KOPT-K1 (cell line): Measurements from ENCODE around the gene ZMAT1.
A peak's percentile ranks its signal among the peaks of the same experiment; 100 is the strongest.
"Not testable (repeated sequence)": the region's sequence is repeated elsewhere in the genome, so short reads cannot be mapped to it uniquely, and the experiment has no call there.

Source experiments
- H3K27ac ChIP-seq: fragments of 200-600 bp; sonication (generic); 2 replicates; pipeline ENCODE4 v1.5.1; 2016; ENCODE audit warnings: antibody characterized with exemption, mild to moderate bottlenecking, low read depth, low read length; ENCODE audit not compliant: poor library complexity, severe bottlenecking
- H3K36me3 ChIP-seq: fragments of 200-600 bp; sonication (generic); 2 replicates; pipeline ENCODE4 v1.5.1; 2017; ENCODE audit warnings: antibody characterized with exemption, mild to moderate bottlenecking, low read length, moderate library complexity; ENCODE audit not compliant: insufficient read depth
- H3K9me3 ChIP-seq: fragments of 200-600 bp; sonication (generic); 2 replicates; pipeline ENCODE4 v1.5.1; 2017; ENCODE audit warnings: antibody characterized with exemption, low read length, mild to moderate bottlenecking; ENCODE audit not compliant: insufficient read depth, poor library complexity, severe bottlenecking

The ZMAT1 gene

DNA sequence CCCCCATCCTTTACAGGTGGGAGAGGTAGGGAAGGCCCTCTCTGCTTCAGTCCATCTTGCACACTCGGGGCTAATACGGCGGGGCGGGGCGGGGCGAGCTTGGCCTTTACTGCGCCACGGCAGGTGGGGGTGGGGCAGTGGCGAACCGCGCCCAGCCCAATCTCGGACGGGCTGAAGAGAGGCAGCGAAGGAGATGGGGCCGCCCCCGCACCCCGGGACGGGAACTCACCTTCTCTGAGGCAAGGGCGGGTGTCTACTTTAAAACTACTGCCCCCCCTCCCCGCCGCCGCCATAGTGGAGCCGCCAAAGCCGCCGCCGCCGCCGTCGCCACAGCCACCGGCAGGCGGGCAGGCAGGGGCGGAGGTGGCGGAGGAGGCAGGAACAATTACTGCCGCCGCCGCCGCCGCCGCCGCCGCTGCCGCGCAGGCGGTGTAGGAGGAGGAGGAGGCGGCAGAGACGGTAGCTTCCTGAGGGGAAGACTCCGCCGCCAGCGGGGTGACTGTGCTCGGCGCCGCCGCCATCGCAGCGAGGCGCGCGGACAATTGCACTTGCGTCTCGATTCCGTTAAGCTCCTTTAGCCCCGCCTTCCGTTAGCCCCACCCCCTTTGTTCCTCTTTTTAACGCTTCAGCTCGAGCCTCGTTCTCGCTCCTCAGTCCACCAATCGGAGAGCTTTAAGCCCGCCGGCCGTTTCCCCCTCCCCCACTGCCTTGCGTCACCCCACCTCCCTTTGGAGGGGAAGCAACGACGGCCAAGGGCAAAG, at the start of gene ZMAT1:
Gene ZMAT1, minus strand, starts transcription at position 540 of the 761 bp plus-strand sequence. Its CDS starts 19 bp downstream, at position 521.
- no peaks in the 10 kb centered on the region for H3K36me3 ChIP-seq
- no peaks in the 10 kb centered on the region for H3K9me3 ChIP-seq
- peak within 1 kb of the TSS; percentile 73 for H3K27ac ChIP-seq

DNA sequence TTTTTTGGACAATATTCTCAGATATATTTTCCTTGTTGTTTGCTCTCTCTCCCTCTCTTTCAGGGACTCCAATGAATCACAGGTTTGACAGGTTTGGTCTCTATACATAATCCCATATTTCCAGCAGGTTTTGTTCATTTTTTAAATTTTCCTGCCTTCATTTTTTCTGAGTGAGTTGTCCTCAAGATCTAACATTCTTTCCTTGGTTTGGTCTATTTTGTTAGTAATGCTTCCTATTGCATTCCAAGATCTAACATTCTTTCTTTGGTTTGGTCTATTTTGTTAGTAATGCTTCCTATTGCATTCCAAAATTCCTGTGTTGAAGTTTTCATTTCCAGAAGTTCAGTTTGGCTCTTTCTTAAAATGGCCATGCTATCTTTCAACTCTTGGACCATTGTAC, 45.3 kb upstream of the ZMAT1 start:
- Histone ChIP-seq H3K36me3 (no peaks in the 10 kb centered on the region), H3K27ac (no peak overlapping the region), H3K9me3 (no peaks in the 10 kb centered on the region)

DNA sequence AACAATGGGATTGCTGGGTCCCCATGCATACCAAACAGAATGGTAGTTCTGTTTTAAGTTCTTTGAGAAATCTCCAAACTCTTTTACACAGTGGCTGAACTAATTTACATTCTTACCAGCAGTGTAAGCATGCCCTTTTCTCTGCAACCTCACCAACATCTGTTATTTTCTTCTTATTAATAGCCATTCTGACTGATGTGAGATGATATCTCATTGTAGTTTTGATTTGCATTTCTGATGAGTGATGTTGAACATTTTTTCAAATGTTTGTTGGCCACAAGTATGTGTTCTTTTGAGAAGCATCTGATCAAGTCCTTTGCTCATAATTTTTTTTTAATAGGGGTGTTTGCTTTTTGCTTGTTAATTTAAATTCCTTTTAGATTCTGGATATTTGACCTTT, 41.2 kb upstream of the ZMAT1 start:
- Histone ChIP-seq H3K9me3 (no peaks in the 10 kb centered on the region), H3K36me3 (no peaks in the 10 kb centered on the region), H3K27ac (no peak overlapping the region)

DNA sequence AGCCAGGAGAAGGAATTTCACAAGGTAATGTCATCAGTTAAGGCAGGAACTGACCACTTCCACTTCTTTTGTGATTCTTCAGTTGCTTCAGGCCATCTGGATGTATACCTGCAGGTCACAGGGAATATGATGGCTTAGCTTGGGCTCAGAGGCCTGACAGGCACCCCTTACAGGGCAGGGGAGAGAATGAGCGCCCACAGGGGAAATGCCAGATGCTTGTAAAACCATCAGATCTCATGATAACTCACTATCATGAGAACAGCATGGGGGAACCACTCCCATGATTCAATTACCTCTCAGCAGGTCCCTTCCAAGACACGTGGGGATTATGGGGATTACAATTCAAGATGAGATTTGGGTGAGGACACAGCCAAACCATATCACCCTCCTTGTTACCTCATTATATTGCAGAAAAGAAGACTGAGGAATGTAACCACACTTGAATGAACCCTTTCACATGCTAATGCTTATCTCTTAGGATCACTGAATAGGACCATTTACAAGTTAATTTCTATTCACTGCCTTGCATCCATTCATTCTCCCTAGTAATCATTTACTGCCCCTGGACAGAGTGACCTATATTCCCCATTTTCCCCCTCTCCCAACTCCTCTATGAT, 33.2 kb upstream of the ZMAT1 start:
- not testable (repeated sequence) for H3K9me3 ChIP-seq, H3K36me3 ChIP-seq, H3K27ac ChIP-seq

DNA sequence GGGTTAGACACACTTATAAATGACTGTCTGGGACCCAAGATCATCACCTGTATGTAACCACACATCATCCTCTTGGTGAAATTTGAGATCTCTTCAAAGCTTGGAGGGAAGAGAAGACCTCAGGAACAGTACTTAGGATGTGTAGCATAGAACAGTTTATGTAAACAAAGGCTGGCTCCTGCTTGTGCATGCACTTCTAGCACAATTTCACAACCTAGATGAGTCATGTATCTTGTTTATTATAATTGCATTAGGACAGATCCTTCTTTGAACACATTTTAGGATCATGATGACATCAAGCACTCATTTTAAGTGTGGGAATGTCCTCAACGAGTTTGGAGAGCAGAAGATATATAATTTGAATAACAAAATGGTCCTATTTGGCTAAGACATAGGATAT, 26.3 kb upstream of the ZMAT1 start:
- Histone ChIP-seq H3K9me3 (no peaks in the 10 kb centered on the region), H3K27ac (no peak overlapping the region), H3K36me3 (no peaks in the 10 kb centered on the region)

DNA sequence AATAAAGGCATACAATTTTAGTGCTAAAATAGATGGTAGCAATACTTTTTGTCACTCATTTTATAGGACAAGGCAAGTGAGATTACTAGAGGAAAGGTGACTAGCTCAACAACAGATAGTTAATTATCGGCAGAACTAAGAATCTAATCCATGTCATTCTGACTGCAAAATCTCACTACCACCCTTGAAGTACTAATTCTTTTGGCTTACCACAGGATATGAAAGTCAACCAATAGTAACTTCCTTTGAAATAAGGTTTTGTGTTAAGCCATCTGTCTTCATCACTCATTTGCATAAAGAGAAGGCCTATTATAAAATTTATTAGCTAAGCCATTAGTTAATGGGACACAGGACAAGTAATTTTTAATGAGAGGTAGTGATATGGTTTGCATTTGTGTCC, 25.3 kb upstream of the ZMAT1 start:
- no peaks in the 10 kb centered on the region for H3K36me3 ChIP-seq
- H3K27ac ChIP-seq: no peak overlapping the region
- no peaks in the 10 kb centered on the region for H3K9me3 ChIP-seq

DNA sequence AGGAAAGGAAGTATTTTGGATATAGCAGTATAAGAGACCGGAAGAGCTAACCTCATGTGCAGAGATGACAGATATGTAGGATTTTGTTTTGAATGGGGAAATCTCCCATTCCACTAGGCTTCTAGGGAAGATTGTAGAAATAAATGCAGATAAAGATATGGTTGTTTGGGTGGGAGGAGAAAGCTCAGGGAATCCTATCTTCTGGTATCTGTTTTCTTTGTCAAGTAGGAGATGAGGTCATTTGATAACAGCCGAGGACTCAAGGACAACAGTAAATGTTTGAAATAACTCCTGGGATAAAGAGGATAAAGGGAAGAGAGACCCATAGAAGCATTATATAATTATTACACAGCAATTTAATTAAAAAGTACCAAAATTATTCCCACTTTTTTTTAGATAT, 24.7 kb upstream of the ZMAT1 start:
- Histone ChIP-seq H3K9me3 (no peaks in the 10 kb centered on the region), H3K27ac (no peak overlapping the region), H3K36me3 (no peaks in the 10 kb centered on the region)

DNA sequence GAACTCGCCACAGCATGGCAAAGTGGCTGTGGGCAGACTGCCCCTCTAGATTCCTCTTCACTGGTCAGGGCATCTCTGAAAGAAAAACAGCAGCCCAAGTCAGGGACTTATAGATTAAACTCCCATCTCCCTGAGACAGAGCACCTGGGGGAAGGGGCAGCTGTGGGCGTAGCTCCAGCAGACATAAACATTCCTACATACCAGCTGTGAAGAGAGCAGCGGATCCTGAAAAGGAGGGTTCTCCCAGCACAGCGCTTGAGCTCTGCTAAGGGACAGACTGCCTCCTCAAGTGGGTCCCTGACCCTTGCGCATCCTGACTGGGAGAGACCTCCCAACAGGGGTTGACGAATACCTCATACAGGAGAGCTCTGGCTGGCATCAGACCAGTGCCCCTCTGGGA, 18.8 kb upstream of the ZMAT1 start:
- no peak overlapping the region for H3K27ac ChIP-seq
- H3K9me3 ChIP-seq: no peaks in the 10 kb centered on the region

DNA sequence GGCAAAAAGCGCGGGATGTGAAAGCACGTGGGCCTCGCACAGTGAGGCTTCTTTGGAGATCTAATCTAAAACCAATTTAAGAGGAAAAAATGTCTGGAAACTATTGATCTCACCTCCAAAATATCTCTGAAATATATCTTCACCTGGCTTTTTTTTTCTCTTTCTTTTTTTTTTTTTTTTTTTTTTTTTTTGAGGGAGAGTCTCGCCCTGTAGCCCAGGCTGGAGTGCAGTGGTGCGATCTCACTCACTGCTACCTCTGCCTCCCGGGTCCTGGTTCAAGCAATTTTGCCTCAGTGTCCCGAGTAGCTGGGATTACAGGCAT, 383 bp upstream of the ZMAT1 start:
- Histone ChIP-seq H3K36me3 (no peaks in the 10 kb centered on the region), H3K27ac (peak overlapping the region; percentile 73), H3K9me3 (no peaks in the 10 kb centered on the region)

More for the DNA sequence above, 18.8 kb upstream of the ZMAT1 start:
- no peaks in the 10 kb centered on the region for H3K36me3 ChIP-seq

DNA sequence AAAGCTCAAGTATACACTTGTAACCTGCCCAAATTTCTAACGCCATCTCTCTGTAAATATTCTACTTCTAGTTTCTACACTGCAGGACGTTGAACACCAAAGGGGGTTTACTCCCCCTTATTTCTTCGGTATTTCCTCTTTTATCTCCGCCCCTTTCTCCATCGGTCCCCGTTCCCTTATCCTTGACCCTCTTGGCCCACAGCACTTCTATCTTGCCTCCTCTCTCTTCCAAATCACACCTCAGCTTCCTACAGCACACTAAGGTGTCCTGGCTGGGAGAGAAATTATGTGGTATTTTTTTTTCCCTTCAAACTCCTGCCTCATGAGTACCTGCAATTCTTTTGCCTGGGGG, 715 bp downstream of the ZMAT1 start:
- Histone ChIP-seq H3K36me3 (no peaks in the 10 kb centered on the region), H3K9me3 (no peaks in the 10 kb centered on the region), H3K27ac (peak overlapping the region; percentile 73)

DNA sequence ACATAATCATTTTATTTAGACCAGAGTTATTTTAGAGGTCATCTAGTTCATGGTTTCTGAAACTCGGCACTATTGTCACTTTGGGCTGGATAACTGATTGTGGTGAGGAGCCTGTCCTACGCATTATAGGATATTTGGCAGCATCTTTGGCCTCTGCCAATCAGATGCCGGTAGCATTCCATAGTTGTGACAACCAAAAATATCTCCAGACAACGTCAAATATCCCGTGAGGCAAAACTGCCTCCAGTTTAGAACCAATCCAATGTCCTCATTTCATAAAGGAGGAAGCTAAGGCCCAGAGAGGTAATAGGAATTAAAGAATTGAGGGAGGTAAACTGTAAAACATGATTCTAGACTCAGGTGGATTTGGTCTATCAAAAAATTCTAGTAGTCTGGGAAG, 6.1 kb downstream of the ZMAT1 start:
- Histone ChIP-seq H3K27ac (no peak overlapping the region), H3K9me3 (no peaks in the 10 kb centered on the region), H3K36me3 (no peaks in the 10 kb centered on the region)

DNA sequence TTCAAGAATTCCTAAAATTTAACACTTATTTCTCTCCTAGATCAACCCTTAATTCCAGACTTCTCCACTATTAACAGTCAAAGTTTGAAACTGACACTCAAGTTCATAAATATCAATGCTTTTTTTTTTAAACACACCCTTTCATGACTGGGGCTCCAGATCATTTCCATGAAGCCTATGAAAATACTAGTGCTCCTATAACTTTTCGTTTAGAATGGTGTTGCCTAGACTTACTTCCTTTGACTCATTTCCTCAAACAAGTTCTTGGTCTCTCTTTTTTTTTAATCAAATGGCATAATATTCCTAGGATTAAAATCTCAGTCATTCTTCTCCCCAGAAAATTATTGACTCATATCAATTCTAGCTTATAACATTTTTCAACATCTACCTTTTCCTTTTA, 13.1 kb downstream of the ZMAT1 start:
- no peak overlapping the region for H3K27ac ChIP-seq
- H3K9me3 ChIP-seq: no peaks in the 10 kb centered on the region
- H3K36me3 ChIP-seq: no peaks in the 10 kb centered on the region

DNA sequence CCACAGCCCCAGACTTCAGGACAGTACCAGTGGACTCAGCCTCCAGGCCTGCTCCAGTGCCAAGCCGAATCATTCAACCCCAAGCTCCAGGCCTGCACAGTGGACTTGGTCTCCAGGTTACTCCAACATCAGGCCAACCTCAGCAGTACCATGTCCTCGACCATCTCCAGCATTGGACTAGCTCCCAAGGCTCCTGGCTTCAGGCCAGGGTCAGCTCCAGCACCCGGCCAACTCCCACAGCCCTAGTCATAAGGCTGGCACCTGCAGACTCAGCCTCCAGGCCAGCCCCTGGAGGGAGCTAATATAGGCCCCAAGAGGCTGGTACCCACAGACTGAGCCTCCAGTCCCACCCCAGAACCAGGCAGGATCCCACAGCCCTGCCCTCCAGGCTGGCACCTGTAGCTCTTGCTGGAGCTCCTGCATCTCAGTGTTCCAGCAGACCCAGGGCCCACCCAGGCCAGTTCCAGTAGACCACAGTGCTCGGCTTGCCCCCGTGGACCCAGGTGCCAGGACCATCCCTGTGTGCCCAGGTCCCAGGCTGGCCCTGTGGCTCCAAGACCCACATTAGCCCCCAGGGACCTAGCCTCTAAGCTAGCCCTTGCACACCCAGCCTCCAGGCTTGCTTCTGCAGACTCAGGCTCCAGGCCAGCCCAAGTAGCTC, 25.6 kb downstream of the ZMAT1 start:
- Histone ChIP-seq H3K36me3 (no peaks in the 10 kb centered on the region), H3K9me3 (peaks cover 12% of the 10 kb centered on the region), H3K27ac (no peak overlapping the region)

DNA sequence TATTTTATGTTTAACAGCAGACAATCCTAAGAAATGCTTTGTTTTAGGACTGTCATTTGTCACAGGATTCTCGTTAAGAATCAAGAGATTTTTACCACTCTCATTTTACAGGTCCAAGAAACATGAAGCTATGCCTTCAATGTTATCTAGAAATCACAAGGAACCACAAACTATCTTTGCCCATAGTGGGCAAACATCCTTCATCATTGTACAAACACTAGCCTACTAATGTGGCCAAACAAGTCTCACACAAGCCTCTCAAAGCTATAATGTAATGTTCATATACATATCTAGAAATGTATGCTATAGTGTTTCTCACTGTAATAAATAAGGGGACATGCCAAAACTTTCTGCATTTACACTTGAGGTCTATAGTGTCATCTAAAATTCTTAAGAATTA, 26.8 kb downstream of the ZMAT1 start:
- H3K9me3 ChIP-seq: peaks cover 12% of the 10 kb centered on the region
- H3K27ac ChIP-seq: no peak overlapping the region
- no peaks in the 10 kb centered on the region for H3K36me3 ChIP-seq
